HL-60 (cell line): ENCODE results near the gene CYB5R4.

Experiments
- GABPA ChIP-seq: IDR thresholded peaks from 2 replicates; pipeline ENCODE4 v1.6.1; 2012; ENCODE audit warnings: low read depth
- SPI1 ChIP-seq: IDR thresholded peaks from 2 replicates; pipeline ENCODE4 v1.6.1; 2012; ENCODE audit warnings: low read depth, mild to moderate bottlenecking, borderline replicate concordance
- TF ChIP-seq, protein P1 (sequence below): IDR thresholded peaks from one replicate; pipeline ENCODE4 v1.5.1; 2011; ENCODE audit warnings: low read length, control low read depth, inconsistent platforms; ENCODE audit not compliant: insufficient read depth

DNA sequence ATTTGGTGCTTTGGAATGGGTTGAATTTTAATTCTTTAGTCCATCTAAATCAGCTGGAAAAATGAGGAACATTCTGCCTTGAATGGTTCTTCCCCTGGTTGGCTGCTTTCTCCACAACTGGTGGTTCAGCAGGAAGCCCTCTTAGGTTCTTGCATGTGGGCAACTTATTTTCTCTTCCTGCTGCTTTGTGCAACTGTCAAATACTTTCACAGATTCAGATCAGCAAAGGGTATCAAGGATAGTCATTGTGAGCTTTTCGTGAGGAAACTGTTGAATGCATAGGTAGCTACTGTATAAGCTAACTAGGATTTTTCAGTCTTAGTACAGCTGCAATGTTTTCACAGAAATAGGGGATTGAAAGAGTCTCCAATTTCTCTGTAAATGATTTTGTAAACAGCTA lies 101.2 kb downstream of the CYB5R4 start:
- TF ChIP-seq, protein P1, sequence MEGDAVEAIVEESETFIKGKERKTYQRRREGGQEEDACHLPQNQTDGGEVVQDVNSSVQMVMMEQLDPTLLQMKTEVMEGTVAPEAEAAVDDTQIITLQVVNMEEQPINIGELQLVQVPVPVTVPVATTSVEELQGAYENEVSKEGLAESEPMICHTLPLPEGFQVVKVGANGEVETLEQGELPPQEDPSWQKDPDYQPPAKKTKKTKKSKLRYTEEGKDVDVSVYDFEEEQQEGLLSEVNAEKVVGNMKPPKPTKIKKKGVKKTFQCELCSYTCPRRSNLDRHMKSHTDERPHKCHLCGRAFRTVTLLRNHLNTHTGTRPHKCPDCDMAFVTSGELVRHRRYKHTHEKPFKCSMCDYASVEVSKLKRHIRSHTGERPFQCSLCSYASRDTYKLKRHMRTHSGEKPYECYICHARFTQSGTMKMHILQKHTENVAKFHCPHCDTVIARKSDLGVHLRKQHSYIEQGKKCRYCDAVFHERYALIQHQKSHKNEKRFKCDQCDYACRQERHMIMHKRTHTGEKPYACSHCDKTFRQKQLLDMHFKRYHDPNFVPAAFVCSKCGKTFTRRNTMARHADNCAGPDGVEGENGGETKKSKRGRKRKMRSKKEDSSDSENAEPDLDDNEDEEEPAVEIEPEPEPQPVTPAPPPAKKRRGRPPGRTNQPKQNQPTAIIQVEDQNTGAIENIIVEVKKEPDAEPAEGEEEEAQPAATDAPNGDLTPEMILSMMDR = no peak
- TF ChIP-seq SPI1 (no peak), GABPA (no peak)
